Vagina (tissue), 2 donors: ENCODE data around the gene TUBA3E.
"Not testable (repeated sequence)": the region's sequence is repeated elsewhere in the genome, so short reads cannot be mapped to it uniquely, and the experiment has no call there.

Experiments
- POLR2A ChIP-seq, 2 donors: fragments of 450-650 bp; IDR thresholded peaks; one replicate each; pipeline ENCODE4 v1.6.1; 2017; ENCODE audit warnings: antibody characterized with exemption in 2 of 2, mild to moderate bottlenecking in 2 of 2, moderate library complexity in 2 of 2
- POLR2AphosphoS5 ChIP-seq, 2 donors: sonication (generic); formaldehyde crosslinking; IDR thresholded peaks; one replicate each; pipeline ENCODE4 v1.9.0; 2017; ENCODE audit warnings: antibody characterized with exemption in 2 of 2, mild to moderate bottlenecking in 2 of 2, low read depth in 1 of 2; ENCODE audit not compliant: insufficient read depth in 1 of 2
- TF ChIP-seq, protein P1 (sequence below), 3 experiments: fragments of 450-650 bp in 2 of 3; fragments of 200-600 bp in 1 of 3; sonication (generic) in 1 of 3; IDR thresholded peaks; one replicate each; pipeline ENCODE4 v1.5.1; 2017 to 2019; ENCODE audit warnings: antibody characterized with exemption in 3 of 3, mild to moderate bottlenecking in 2 of 3, moderate library complexity in 2 of 3

DNA sequence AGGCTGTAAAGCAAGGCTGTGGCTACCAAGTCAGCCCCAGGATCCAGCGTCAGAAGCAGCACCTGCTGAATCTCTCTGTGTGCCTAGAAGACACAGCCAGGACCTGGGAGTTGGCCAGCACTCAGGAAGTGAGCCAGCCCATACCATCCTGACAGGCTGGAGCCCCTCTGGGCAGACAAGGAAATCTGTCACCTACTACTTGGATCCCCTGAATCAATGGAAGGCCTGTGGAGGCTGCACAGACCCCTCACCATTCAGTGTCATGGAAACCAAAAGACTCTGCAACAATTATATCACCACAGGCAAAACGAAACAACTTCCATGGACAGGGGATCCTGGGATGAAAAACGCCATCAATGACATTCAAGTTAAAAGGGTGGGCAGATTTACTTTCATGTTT, 31.6 kb downstream of the TUBA3E start:
- TF ChIP-seq, protein P1, sequence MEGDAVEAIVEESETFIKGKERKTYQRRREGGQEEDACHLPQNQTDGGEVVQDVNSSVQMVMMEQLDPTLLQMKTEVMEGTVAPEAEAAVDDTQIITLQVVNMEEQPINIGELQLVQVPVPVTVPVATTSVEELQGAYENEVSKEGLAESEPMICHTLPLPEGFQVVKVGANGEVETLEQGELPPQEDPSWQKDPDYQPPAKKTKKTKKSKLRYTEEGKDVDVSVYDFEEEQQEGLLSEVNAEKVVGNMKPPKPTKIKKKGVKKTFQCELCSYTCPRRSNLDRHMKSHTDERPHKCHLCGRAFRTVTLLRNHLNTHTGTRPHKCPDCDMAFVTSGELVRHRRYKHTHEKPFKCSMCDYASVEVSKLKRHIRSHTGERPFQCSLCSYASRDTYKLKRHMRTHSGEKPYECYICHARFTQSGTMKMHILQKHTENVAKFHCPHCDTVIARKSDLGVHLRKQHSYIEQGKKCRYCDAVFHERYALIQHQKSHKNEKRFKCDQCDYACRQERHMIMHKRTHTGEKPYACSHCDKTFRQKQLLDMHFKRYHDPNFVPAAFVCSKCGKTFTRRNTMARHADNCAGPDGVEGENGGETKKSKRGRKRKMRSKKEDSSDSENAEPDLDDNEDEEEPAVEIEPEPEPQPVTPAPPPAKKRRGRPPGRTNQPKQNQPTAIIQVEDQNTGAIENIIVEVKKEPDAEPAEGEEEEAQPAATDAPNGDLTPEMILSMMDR (IDR thresholded peaks at IDR 0.05): not testable (repeated sequence)
- TF ChIP-seq POLR2A (IDR thresholded peaks at IDR 0.05); POLR2AphosphoS5 (IDR thresholded peaks at IDR 0.05; ENCODE audit: insufficient read depth in 1 of 2, low read depth in 1 of 2): not testable (repeated sequence)
